Ishikawa (cell line): Measurements from ENCODE around the gene MTCH2.

Experiments
- EP300 ChIP-seq: IDR thresholded peaks from 2 replicates; pipeline ENCODE4 v1.6.1; 2012; ENCODE audit warnings: borderline replicate concordance
- RAD21 ChIP-seq: IDR thresholded peaks from 2 replicates; pipeline ENCODE4 v1.6.1; 2012; ENCODE audit warnings: low read depth
- TEAD4 ChIP-seq: IDR thresholded peaks from 2 replicates; pipeline ENCODE4 v1.6.1; 2012
- ZBTB7A ChIP-seq: IDR thresholded peaks from 2 replicates; pipeline ENCODE4 v1.6.1; 2012; ENCODE audit warnings: low read depth

- TF ChIP-seq TEAD4 = no peak
- no peak for TF ChIP-seq RAD21
- TF ChIP-seq EP300 = no peak
- no peak for TF ChIP-seq ZBTB7A
Observed at GRCh38 chr11:47609675-47610074, 32.7 kb downstream of the MTCH2 start.
